ENCODE measurements around the gene ST6GALNAC2.
"Not testable (repeated sequence)": the region's sequence is repeated elsewhere in the genome, so short reads cannot be mapped to it uniquely, and the experiment has no call there.

The ST6GALNAC2 gene

GRCh38 chr17:76530095-76530723, 55.5 kb downstream of the ST6GALNAC2 start:
- in situ Hi-C loops (cut with MboI; ENCODE audit: low sequenced_read_pairs), result no loop called here

GRCh38 chr17:76529224-76530094, 56.2 kb downstream of the ST6GALNAC2 start:
- in situ Hi-C loops (cut with MboI; ENCODE audit: low sequenced_read_pairs), result no loop called here

- in situ Hi-C loops (cut with MboI; ENCODE audit: low sequenced_read_pairs), result no loop called here
These were observed 57.0 kb downstream of the ST6GALNAC2 start for GRCh38 chr17:76528528-76529223.

- in situ Hi-C loops (cut with MboI; ENCODE audit: low sequenced_read_pairs), result no loop called here
These were observed 57.5 kb downstream of the ST6GALNAC2 start for GRCh38 chr17:76528156-76528527.

- in situ Hi-C loops (cut with MboI; ENCODE audit: low sequenced_read_pairs), result no loop called here
These were observed 58.1 kb downstream of the ST6GALNAC2 start for GRCh38 chr17:76527430-76528111.

GRCh38 chr17:76527016-76527415, 58.6 kb downstream of the ST6GALNAC2 start:
- in situ Hi-C loops (cut with MboI; ENCODE audit: low sequenced_read_pairs), result not testable (repeated sequence)

GRCh38 chr17:76525513-76525833, 60.2 kb downstream of the ST6GALNAC2 start:
- in situ Hi-C loops (cut with MboI; ENCODE audit: low sequenced_read_pairs), result not testable (repeated sequence)

- in situ Hi-C loops (cut with MboI; ENCODE audit: low sequenced_read_pairs), result no loop called here
These were observed 60.8 kb downstream of the ST6GALNAC2 start for GRCh38 chr17:76524598-76525512.

GRCh38 chr17:76523084-76524037, 62.3 kb downstream of the ST6GALNAC2 start:
- in situ Hi-C loops (cut with MboI; ENCODE audit: low sequenced_read_pairs), result no loop called here

GRCh38 chr17:76521683-76522082, 64.0 kb downstream of the ST6GALNAC2 start:
- in situ Hi-C loops (cut with MboI; ENCODE audit: low sequenced_read_pairs), result not testable (repeated sequence)

GRCh38 chr17:76521262-76521661, 64.4 kb downstream of the ST6GALNAC2 start:
- in situ Hi-C loops (cut with MboI; ENCODE audit: low sequenced_read_pairs), result no loop called here

- in situ Hi-C loops (cut with MboI; ENCODE audit: low sequenced_read_pairs), result no loop called here
These were observed 66.4 kb downstream of the ST6GALNAC2 start for GRCh38 chr17:76519048-76519966.

- in situ Hi-C loops (cut with MboI; ENCODE audit: low sequenced_read_pairs), result no loop called here
These were observed 68.0 kb downstream of the ST6GALNAC2 start for GRCh38 chr17:76517638-76518038.
